GM21367 (cell line): Measurements from ENCODE around the gene PRKRIP1.
A peak's percentile ranks its signal among the peaks of the same experiment; 100 is the strongest.
"Not testable (repeated sequence)": the region's sequence is repeated elsewhere in the genome, so short reads cannot be mapped to it uniquely, and the experiment has no call there.

Source experiments
- ATAC-seq: cut with Tn5 transposase; IDR thresholded peaks from one replicate; pipeline ENCODE4 v1.9.1; 2021; ENCODE audit not compliant: unreplicated experiment

The PRKRIP1 gene

DNA sequence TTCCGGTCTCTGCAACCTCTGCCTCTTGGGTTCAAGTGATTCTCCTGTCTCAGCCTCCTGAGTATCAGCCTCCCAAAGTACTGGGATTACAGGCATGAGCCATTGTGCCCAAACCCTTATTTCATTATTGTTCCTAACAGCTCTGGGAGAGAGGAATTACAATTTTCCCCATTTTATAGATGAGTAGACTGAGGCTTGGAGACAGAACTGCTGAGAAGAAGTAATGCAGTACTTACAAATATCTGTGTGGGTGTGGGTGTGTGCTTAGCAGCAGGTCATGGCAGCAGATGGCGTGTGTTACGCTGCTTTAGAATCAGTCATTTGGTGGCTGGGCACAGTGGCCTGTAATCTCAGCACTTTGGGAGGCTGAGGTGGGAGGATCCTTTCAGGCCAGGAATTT lies 7.4 kb downstream of the PRKRIP1 start:
- ATAC-seq = no peak

DNA sequence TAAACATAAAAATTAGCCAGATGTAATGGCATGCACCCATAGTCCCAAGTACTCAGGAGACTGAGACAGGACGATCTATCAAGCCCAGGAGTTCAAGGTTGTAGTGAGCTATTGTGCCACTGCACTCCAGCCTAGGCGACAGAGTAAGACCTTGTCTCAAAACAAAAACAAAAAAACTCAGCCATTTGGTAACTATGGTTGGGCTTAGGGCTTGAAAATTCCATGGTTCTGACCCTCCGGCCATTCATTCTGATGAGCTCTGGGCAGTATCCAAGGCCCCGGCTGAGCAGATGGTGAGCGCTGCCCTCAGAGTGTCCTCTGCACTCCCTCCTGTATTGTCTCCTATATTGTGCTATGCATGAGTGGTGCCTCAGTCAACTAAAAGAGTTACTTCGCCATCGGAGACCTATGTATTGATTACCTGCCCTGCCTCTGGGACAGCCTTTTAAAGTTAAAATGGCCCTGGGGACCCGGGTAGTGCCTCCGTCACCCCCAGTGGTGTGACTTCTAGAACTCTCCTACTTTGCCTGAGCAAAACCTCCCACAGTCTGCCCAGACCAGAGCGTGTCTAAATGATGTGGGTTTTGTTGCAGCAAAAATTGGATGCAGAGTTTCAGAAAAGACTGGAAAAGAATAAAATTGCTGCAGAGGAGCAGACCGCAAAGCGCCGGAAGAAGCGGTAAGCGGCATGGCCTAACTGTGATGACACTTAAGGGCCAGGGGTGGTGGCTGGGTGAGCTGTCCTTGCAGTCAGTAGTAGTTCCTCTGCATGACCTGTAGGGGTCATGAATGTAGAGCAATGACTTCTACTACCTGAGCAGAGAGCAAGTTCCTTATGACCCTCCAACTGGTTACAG lies 8.1 kb downstream of the PRKRIP1 start:
- peak; percentile 62 for ATAC-seq

DNA sequence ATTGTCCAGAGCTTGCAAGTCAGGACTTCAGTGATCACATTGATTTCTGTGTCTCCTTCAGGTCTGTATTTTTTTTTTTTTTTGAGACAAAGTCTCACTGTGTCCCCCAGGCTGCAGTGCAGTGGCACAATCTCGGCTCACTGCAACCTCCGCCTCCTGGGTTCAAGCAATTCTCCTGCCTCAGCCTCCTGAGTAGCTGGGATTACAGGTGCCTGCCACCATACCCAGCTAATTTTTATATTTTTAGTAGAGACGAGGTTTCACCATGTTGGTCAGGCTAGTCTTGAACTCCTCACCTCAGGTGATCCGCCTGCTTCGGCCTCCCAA lies 8.7 kb downstream of the PRKRIP1 start:
- ATAC-seq = not testable (repeated sequence)

DNA sequence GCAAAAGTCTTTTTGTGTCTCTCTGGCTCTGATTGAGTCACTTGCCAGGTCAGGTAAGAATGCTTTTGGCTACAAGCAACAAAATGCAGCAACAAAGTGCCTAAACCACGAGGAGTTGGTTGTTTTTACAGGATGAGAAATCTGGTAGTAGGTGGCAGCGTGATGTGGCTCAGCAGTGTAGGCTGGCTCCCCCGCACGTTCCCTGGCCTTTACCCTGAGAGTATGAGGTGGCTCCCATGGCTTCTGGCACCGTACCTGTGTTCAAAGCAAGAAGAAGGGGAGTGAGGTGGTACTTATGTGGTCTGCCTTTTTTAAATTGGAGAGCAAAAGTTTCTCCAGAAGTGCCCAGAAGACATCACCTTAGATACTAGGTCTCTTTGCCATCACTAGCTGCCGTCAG lies 11.7 kb downstream of the PRKRIP1 start:
- ATAC-seq = no peak

DNA sequence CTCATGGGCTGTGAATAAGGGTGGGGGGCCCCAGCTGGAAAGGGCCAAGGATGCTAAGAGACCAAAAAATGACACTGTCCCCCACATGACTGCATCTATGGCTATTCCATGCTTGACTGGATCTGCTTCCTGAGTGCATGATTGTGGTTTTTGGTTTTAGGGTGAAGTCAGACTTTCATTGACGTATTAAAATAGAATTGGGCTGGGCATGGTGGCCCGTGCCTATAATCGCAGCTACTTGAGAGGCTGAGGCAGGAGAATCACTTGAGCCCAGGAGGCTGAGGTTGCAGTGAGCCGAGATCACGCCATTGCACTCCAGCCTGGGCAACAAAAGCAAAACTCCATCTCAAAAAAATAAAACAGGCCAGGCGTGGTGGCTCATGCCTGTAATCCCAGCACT lies 12.4 kb downstream of the PRKRIP1 start:
- peak; percentile 52 for ATAC-seq

DNA sequence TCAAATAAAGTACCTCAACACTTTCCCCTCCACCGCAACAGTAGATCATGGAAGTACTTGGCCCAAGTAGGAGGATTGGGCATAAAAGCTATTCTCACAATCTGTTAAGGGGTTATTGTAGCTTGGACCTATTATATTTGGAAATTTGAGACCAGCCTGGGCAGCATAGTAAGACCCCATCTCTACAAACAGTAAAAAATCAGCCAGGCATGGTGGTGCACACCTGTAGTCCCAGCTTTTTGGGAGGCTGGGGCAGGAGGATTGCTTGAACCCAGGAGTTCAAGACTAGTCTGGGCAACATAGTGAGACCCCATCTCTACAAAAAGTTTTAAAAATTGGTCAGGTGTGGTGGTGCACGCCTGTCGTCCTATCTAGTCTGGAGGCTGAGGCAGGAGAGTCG lies 13.2 kb downstream of the PRKRIP1 start:
- no peak for ATAC-seq

DNA sequence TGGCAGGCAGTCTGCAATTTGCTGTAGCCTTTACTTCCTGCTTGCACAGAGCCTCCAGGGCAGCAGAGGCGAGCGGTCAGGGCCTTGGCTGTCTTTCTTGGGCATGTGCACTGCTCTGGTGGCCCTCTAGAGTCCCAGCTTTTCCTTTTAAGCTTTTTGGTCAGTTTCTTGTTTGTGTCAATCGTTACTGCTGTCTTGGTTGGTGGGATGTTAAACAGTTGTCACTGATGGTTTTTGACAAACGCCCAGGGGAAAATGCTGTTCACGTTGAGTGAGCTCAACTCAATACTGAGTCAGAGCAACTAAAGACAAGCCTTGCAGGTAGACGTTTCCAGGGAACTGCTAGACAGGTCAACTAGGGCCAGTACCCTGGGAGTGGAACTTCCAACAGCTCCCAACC lies 14.0 kb downstream of the PRKRIP1 start:
- ATAC-seq = no peak

DNA sequence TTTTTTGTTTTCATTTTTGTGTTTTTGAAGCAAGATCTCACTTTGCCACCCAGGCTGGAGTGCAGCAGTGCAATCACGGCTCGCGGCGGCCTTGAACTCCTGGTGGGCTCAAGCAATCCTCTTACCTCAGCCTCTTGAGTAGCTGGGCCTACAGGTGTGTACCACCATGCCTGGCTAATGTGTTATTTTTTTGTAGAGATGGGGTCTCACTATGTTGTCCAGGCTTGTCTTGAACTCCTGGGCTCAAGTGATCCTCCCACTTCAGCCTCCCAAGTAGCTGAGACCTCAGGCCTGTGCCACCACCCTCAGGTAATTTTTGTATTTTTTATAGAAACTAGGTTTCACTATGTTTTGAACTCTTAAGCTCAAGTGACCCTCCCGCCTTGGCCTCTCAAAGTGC lies 14.8 kb downstream of the PRKRIP1 start:
- ATAC-seq = no peak

DNA sequence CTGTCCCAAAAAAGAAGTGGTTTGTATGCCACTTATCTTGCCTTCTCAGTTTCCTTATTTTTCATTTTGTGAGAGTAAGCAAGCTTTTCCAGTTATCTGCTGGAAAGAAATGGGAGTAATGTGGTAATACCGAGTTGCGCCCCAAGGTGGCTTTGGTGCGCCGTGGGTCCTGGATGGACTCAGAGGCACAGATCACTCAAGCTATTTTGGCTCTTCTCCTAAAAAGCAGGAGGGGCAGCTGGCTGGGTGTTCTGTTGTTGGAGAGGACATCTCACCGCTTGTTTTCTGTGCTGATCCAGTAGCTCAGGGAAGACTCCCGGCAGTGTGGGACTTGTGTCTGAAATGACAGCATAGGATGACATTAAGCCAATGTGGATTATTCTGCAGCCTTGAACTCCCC lies 16.4 kb downstream of the PRKRIP1 start:
- no peak for ATAC-seq

DNA sequence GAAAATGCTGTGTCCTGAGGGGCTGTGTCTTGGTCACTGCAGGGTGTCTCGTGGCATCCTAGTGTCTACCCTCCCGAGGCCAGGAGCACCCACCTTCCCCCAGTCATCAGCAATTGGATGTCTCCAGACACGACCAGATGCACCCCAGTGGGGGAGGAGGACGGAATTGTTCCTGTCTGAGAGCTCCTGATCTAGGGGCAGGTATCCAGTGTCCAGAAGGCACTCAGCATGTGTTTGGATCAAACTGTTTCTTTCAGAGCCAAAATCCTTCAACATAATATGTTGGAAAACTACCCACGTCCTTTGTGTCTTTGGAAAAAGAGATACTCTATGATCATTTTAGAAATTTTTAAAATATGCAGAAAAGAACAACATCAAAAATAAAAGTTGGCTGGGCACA lies 16.9 kb downstream of the PRKRIP1 start:
- ATAC-seq = no peak

DNA sequence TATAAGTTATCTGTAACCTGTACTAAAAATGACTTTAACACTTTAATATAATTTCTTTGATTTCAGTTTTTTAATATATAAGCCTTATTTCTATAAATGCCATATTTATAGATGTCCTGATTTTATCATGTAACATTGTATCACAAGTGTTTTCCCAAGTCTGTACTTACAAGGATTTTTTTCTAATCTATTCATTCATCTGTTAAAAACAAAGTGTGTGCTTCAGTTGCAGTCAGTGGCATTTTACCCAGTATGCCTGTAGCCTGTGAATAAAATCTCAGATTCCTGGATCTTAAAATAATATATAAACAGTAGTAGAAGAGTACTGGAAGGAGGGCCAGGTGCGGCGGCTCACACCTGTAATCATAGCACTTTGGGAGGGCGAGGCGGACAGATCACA lies 17.4 kb downstream of the PRKRIP1 start:
- ATAC-seq = no peak

DNA sequence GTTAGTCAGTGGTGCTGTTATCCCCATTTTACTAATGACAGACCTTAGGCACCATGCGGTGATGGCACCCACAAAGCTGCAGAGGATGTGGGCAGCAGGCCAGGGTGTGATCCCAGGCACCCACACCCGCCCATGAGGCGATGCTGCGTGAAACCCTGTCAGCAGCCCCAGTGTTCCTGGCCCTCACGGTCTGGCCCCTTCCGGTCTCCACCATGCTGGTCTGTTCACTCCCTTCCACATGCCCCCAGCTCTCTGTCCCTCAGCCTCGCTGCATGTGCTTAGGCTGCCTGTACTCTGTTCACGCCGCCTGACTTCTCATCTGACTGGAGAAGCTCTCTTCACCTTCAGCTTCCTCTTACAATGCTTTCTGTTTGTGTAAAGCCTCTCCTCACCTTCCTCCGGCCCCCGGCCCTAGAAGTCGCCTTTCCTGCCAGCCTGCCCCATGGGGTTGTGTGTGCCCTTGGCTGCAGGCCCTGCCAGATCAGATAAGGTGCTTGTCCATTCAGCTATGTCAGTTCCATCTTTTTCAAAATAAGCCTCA lies 19.6 kb downstream of the PRKRIP1 start:
- peak; percentile 52 for ATAC-seq

DNA sequence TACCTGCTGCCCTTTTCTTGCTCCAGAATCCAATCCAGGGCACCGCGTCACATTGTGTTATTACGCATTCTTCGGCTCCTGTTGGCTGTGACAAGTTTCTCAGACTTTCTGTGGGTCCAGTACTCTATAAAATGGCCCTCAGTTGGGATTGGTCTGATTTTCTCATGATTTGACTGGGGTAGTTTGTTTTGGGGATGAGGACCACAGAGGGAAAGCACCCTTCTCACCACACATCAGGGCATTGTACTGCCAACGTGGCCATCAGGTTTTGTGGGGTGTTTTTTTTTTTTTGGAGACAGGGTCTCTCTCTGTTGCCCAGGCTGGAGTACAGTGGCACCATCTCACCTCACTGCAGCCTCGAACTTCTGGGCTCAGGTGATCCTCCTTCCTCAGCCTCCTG lies 20.2 kb downstream of the PRKRIP1 start:
- ATAC-seq = no peak

DNA sequence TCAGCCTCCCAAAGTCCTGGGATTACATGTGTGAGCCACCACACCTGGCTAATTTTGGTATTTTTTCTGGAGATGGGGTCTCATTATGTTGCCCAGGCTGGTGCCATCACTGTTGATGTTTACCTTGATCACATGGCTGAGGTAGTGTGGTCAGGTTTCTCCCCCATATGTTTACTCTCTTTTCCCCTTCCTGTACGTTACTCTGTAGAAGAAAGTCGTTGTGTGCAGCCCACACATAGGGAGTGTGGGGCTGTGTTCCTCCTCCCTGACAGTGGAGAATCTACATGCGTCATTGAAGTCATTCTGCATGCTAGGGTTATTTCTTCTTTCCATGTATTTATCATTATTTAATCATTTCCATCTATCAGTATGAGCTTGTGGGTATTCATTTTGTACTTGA lies 20.9 kb downstream of the PRKRIP1 start:
- no peak for ATAC-seq

DNA sequence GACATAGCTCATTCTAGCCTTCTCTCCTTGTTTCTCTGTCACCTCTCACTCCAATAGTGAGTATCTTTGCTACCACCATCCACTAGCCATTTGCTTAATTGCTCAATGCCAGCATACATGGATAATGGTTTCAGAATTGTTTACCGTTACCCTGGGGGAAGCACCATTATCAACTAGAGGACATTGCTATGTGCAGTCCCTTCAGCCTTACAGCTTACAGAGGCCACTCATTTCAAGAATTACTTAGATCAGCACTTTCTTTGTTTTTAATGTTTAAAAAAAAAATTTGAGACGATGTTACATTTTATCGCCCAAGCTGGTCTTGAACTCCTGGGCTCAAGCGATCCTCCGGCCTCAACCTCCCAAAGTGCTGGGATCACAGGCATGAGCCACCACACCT lies 22.4 kb downstream of the PRKRIP1 start:
- ATAC-seq = no peak

DNA sequence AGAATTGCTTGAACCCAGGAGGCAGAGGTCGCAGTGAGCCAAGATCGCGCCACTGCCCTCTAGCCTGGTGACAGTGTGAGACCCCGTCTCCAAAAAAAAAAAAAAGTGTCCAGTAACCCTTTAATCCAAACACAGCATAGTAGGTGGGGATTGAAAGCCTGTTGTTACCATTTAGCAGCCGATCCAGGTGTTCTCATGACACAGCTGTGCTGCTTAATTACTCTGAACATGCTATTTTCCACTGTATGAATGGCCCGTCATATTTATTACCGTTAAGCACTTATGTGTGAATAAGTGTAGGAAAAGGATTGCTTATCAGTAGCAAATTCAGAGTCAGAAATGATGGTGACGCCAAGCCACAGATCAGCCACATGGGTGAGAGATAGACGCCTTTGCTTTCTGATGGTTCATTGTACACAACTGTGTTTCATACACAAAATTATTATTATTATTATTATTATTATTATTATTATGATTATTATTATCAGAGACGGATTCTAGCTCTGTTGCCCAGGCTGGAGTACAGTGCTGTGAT lies 25.6 kb downstream of the PRKRIP1 start:
- no peak for ATAC-seq

DNA sequence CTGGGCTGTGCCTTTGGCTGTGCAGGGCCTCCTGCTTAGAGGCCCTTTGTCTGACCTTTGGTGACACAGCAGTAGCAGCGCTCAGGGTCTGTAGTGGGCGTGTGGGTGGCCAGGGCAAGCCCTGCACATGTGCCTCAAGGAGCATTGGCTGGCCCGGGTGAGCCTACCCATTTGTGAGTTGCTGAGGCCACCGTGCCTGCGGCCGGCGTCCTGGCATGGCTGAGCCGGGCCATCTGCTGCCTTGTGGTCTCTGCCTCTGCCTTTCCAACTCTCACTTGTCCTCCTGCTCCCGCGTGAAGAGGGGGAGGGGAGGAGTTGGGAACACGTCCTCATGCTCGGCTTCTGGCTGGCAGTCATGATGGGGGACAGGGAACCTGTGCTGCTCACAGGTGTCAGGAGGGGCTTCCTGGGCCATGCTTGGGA lies 28.0 kb downstream of the PRKRIP1 start:
- ATAC-seq = no peak

DNA sequence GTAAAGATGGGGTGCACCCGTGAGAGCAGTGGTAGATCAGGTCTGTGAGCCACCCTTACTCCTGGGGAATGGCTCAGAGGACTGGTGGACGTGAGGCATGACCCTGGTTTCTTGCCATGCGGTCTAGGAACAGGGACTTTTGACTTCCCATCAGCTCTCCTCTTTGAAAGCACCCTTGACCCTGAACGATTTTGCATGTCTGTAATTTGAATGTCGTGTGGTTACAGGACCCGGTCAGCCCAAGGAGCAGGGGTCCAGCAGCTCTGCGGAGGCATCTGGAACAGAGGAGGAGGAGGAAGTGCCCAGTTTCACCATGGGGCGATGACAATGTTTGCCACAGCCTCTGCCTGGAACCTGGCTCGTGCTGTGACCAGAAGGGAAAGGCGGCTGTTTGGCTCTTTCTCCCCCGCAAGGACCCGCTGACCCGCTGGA lies 28.6 kb downstream of the PRKRIP1 start:
- no peak for ATAC-seq

DNA sequence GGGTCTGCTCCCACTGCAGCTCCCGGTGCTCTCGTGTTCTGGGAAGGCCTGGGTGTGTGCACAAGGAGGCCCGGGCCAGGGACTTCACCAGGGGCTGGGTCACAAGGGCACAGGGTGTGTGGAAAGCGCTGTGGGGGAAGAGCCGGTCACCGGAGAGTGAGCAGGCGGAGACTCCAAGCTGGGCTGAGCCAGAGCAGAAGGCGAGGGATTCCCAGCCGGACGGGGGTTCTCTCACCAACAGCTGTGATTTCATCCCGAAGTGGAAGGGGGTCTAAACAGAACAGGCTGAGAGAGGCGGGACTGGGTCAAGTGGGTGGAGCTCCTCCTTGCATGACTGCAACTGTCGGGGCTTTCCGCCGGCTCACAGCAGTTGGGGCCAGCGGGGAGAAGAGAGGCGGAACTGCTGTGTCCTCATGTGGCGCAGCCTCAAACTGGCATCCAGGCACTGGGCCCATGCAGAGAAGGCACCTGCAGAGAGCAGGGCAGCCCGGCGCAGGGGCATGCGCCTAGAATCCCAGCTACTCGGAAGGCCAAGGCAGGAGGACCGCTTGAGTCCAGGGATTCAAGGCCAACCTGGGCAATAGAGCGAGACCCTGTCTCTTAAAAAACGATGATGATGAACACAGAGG lies 29.6 kb downstream of the PRKRIP1 start:
- ATAC-seq = peak; percentile 54

DNA sequence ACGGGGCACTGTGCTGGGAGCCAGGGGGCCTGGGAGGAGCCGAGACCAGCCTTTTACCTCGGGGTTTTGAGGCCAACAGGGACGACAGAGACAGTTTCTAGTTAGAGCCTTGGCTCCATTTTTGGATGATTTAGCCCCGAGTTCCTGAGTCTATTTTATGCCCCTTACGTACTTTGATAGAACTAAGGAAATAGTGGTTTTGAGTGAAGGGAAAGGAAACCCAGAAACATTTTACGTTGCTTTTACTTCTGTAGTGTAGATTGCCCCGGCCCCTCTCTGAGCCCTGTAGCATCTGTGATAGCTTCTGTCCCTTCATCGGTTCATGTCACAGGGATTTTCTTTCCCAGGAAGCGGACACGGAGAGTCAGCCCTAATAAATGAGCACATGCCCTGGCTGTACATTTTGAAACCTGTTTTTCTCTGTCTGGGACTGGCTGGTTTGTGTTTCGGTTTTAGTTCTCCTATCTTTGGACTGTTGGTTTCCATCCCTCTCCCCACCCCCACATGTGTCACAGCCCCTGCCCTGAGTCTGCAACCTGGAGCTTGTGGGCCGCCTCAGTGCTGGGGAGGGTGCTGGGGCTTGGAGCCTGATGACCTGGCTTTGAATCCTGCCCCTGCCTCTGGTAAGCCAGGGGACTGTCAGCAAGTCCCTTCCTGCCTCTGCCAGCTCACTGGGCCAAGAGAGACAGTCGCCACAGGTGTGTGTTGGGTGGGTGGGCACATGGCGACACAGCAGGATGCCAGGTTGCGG lies 30.3 kb downstream of the PRKRIP1 start:
- ATAC-seq = peak; percentile 39

DNA sequence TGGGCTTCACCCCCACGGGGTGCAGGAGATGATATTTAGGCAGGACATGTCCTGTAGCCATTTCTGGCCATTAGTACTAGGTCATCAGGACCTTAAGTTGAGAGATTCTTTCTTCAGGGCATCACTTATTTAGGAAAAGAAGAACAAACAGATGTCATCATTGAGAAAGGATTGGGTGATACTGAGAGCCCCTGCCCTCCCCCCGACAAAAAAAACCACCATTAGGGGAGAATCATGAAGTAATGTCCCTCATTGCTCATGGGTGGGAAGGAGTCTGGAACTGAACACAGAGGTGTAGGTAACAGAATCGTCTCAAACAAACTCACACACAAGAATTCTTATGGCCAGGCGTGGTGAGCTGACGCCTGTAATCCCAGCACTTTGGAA lies 30.8 kb downstream of the PRKRIP1 start:
- ATAC-seq = no peak
